GM12801 (cell line): ENCODE measurements around the gene PCBP3.

Experiments
- CTCF ChIP-seq: IDR thresholded peaks from one replicate; pipeline ENCODE4 v1.5.1; 2011; ENCODE audit warnings: control low read depth; ENCODE audit not compliant: insufficient read length; ENCODE audit errors: extremely low read depth

PCBP3 gene

GRCh38 chr21:45769294-45769693, 125.8 kb downstream of the PCBP3 start:
- TF ChIP-seq CTCF = no peak

GRCh38 chr21:45769896-45770295, 126.4 kb downstream of the PCBP3 start:
- TF ChIP-seq CTCF = no peak

- TF ChIP-seq CTCF = no peak
Observed at GRCh38 chr21:45772180-45772579, 128.7 kb downstream of the PCBP3 start.

GRCh38 chr21:45774291-45774690, 130.8 kb downstream of the PCBP3 start:
- TF ChIP-seq CTCF = no peak

GRCh38 chr21:45776971-45777370, 133.4 kb downstream of the PCBP3 start:
- TF ChIP-seq CTCF = no peak

- no peak for TF ChIP-seq CTCF
Observed at GRCh38 chr21:45778686-45779085, 135.2 kb downstream of the PCBP3 start.

GRCh38 chr21:45779226-45779625, 135.7 kb downstream of the PCBP3 start:
- no peak for TF ChIP-seq CTCF

GRCh38 chr21:45780647-45781046, 137.1 kb downstream of the PCBP3 start:
- no peak for TF ChIP-seq CTCF
